ENCODE data around the gene GALNT3.
A peak's percentile ranks its signal among the peaks of the same experiment; 100 is the strongest.

GALNT3 gene

DNA sequence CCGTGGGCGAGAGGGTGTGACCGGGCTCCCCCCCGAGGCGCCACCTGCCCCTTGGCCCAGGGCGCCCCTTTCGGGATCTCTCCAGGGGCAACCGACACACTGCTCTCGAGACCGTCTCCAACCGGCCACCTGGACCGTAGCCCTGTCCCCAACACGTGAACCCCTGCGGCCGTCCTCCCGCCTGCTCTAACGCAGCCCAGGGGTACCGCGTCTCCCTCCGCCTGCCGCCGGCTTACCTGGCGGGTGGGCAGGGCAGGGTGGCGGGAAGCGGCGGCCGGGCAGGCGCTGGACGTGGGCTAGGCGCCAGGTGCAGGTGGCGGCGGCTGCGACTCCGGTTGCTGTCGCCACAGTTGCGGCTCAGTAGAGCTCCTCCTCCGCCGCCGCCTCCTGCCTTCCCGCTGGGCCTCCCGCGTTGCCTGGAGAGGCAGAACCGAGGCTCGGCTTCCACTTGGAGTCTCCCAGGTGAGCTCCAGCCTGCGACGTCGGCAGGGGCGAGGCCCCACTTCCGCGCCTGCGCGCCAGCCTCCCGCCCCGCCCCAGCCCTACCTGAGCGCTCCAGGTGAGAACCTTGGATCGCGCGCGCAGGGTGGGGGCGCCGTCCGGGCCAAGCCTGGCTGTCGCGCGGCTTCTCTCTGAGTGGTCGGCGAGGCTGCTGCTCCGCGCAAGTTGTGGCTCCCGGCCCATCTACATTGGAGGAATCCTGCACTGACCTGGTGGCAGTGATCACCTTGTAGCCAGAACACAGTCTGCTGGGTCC, at the start of gene GALNT3:
Gene GALNT3, minus strand, starts transcription at position 469 of the 757 bp plus-strand sequence. CDS start 23,547 bp downstream, outside the sequence.
- H3K4me3 ChIP-seq (ENCODE audit: low read depth, low read length): peak within 1 kb of the TSS; percentile 57
- no peak for DNase-seq (ENCODE audit: low read depth)
- no peak for TF ChIP-seq CTCF (conservative IDR thresholded peaks at IDR 0.05; ENCODE audit: low read depth, low read length)

GRCh38 chr2:165843351-165843750, 49.3 kb upstream of the GALNT3 start:
- no peak for TF ChIP-seq CTCF (conservative IDR thresholded peaks at IDR 0.05; ENCODE audit: low read depth, low read length)
- DNase-seq (ENCODE audit: low read depth): no peak
- no peak overlapping the region for H3K4me3 ChIP-seq (ENCODE audit: low read depth, low read length)

DNA sequence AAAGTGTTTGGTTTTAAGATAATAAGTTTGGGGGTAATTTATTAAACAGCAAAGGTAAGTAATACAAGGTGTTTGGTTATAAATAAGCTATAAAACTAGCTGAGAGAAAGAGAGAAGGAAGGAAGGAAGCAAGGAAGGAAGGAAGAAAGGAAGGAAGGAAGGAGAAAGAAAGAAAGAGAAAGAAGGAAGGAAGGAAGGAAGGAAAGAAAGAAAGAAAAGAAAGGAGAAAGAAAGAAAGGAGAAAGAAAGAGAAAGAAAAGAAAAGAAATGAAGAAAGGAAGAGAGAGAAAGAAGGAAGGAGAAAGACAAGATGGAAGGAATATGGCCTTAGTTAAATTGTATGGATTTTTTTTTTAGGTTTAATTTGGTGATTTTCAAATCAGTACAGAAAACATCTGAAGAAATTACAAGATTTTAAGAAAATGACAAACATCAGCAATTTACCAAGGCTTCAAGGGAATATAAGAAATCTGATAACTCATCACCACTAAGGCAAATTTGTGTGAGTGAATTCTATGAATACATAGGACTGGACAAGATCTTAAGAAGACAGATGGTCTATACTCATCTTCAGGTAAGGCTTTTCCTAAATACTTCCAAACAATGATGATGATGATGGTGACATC, 46.4 kb upstream of the GALNT3 start:
- no peak for DNase-seq (ENCODE audit: low read depth)
- no peak overlapping the region for H3K4me3 ChIP-seq (ENCODE audit: low read depth, low read length)
- TF ChIP-seq CTCF (conservative IDR thresholded peaks at IDR 0.05; ENCODE audit: low read depth, low read length): no peak

DNA sequence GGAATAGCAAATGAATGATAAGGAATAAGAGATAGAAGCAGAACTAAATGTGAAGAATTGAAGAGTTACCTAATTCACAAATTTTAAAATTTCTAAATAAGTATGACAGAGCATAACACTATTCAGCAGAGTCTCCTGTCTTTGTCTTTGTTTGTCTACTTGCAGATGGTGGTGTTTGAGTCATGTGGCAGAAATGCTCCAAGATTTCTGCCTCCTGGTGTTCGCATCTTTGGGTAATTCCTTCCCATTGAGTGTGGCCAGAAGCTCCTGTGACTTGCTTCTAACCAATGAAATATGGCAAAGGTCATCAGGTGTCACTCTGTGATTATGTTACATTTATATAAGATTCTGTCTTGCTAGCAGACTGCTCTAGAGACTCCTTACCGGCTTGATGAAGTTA, 45.6 kb upstream of the GALNT3 start:
- DNase-seq (ENCODE audit: low read depth): peak; percentile 46
- H3K4me3 ChIP-seq (ENCODE audit: low read depth, low read length): no peak overlapping the region
- TF ChIP-seq CTCF (conservative IDR thresholded peaks at IDR 0.05; ENCODE audit: low read depth, low read length): peak; percentile 12

DNA sequence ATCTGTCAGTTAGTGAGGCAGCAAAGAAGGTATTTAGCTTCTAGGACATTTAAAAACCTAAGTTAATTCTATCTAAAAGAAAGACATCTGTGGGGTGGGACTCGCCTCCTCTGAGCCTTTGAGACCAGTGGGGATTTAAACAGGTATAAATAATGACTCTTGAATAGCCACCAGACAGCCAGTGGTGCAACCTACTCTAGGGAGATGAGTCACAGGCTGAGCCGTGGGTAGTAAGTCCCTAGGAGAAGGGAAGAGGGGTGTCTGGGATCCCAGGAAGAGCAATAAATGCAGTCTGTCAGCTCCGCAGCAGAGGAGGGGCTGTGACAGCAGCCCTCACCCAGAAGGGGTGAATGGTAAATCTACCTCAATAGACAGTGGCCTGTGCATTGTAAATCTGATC, 43.1 kb upstream of the GALNT3 start:
- no peak for TF ChIP-seq CTCF (conservative IDR thresholded peaks at IDR 0.05; ENCODE audit: low read depth, low read length)
- DNase-seq (ENCODE audit: low read depth): peak; percentile 40
- H3K4me3 ChIP-seq (ENCODE audit: low read depth, low read length): no peak overlapping the region

GRCh38 chr2:165835363-165835762, 41.3 kb upstream of the GALNT3 start:
- no peak for TF ChIP-seq CTCF (conservative IDR thresholded peaks at IDR 0.05; ENCODE audit: low read depth, low read length)
- DNase-seq (ENCODE audit: low read depth): no peak
- no peak overlapping the region for H3K4me3 ChIP-seq (ENCODE audit: low read depth, low read length)

GRCh38 chr2:165833156-165833555, 39.1 kb upstream of the GALNT3 start:
- DNase-seq (ENCODE audit: low read depth): peak; percentile 81

More at GRCh38 chr2:165833156-165833555, 39.1 kb upstream of the GALNT3 start:
- TF ChIP-seq CTCF (conservative IDR thresholded peaks at IDR 0.05; ENCODE audit: low read depth, low read length): no peak
- no peak overlapping the region for H3K4me3 ChIP-seq (ENCODE audit: low read depth, low read length)
